ENCODE results near the gene LBX2.

Gene LBX2

GRCh38 chr2:74524955-74525716 lies 25.7 kb upstream of the LBX2 start:
- no peak for TF ChIP-seq CTCF (IDR thresholded peaks at IDR 0.05; ENCODE audit: low read depth, low read length, missing control alignments)
- Histone ChIP-seq H3K4me3 (ENCODE audit: low read depth, low read length) (no peak overlapping the region), H3K27me3 (replicated peaks) (peaks cover under 1% of the 10 kb centered on the region), H3K27ac (no peak overlapping the region), H3K36me3 (replicated peaks) (peaks cover 17% of the 10 kb centered on the region)
- in situ Hi-C loops (cut with HindIII; ENCODE audit: low pct_ligation_motif_present, low sequenced_read_pairs) = no loop called here
- no peak for DNase-seq

- no peak overlapping the region for H3K27ac ChIP-seq
- DNase-seq = no peak
- no peak for TF ChIP-seq CTCF (IDR thresholded peaks at IDR 0.05; ENCODE audit: low read depth, low read length, missing control alignments)
- H3K4me3 ChIP-seq (ENCODE audit: low read depth, low read length) = no peak overlapping the region
- H3K27me3 ChIP-seq (replicated peaks) = peaks cover 9% of the 10 kb centered on the region
- in situ Hi-C loops (cut with HindIII; ENCODE audit: low pct_ligation_motif_present, low sequenced_read_pairs) = no loop called here
- H3K36me3 ChIP-seq (replicated peaks) = peaks cover 17% of the 10 kb centered on the region
These were observed 24.6 kb upstream of the LBX2 start for GRCh38 chr2:74524005-74524404.

- no peak for TF ChIP-seq CTCF (IDR thresholded peaks at IDR 0.05; ENCODE audit: low read depth, low read length, missing control alignments)
- in situ Hi-C loops (cut with HindIII; ENCODE audit: low pct_ligation_motif_present, low sequenced_read_pairs) = no loop called here
- Histone ChIP-seq H3K36me3 (replicated peaks) (peaks cover 17% of the 10 kb centered on the region), H3K4me3 (ENCODE audit: low read depth, low read length) (no peak overlapping the region), H3K27me3 (replicated peaks) (peaks cover 11% of the 10 kb centered on the region), H3K27ac (no peak overlapping the region)
- DNase-seq = no peak
These were observed 23.1 kb upstream of the LBX2 start for GRCh38 chr2:74522516-74522915.

- Histone ChIP-seq H3K27me3 (replicated peaks) (peaks cover 67% of the 10 kb centered on the region), H3K36me3 (replicated peaks) (no peaks in the 10 kb centered on the region), H3K4me3 (ENCODE audit: low read depth, low read length) (no peak overlapping the region), H3K27ac (no peak overlapping the region)
- TF ChIP-seq CTCF (IDR thresholded peaks at IDR 0.05; ENCODE audit: low read depth, low read length, missing control alignments) = no peak
- no peak for DNase-seq
- in situ Hi-C loops (cut with HindIII; ENCODE audit: low pct_ligation_motif_present, low sequenced_read_pairs) = no loop called here
These were observed 17.2 kb upstream of the LBX2 start for GRCh38 chr2:74516650-74517049.

GRCh38 chr2:74515981-74516633 lies 16.7 kb upstream of the LBX2 start:
- Histone ChIP-seq H3K27me3 (replicated peaks) (peaks cover 71% of the 10 kb centered on the region), H3K27ac (no peak overlapping the region), H3K36me3 (replicated peaks) (no peaks in the 10 kb centered on the region), H3K4me3 (ENCODE audit: low read depth, low read length) (no peak overlapping the region)
- TF ChIP-seq CTCF (IDR thresholded peaks at IDR 0.05; ENCODE audit: low read depth, low read length, missing control alignments) = no peak
- DNase-seq = peak; percentile 29
- in situ Hi-C loops (cut with HindIII; ENCODE audit: low pct_ligation_motif_present, low sequenced_read_pairs) = no loop called here

Data from brain microvascular endothelial cell (primary cell).